ENCODE results near the gene CXorf58. TPM values are rescaled to one million over a fixed set of nuclear protein-coding genes. Genes with fewer than 3 reads are reported as not detected.

Gene CXorf58
- total and polyA plus RNA-seq, 2 of the 8 experiments (the other 6 are each of a cell fraction or from before 2014, with no cell fraction given), result 0.05 TPM; not detected in 1

GRCh38 chrX:23907111-23907497 lies 702 bp upstream of the CXorf58 start:
- H4K8ac ChIP-seq (ENCODE audit: extremely low read depth, insufficient read depth, low read length), result no peak overlapping the region
- H3K36me3 ChIP-seq (ENCODE audit: control insufficient read depth in 2 of 4, insufficient read depth in 4 of 4, low read length in 3 of 4), result no peaks in the 10 kb centered on the region
- H2BK20ac ChIP-seq (ENCODE audit: low read length), result no peak overlapping the region
- H2BK12ac ChIP-seq (ENCODE audit: low read depth, low read length), result no peak overlapping the region
- H3K27ac ChIP-seq (ENCODE audit: low read depth, low read length), result peak overlapping the region; percentile 45; the same call in 1 of the 2 replicates
- DNase-seq (ENCODE audit: low read depth in 1 of 2, low spot score in 2 of 2) (no peak), FAIRE-seq (no peak)
- no peak overlapping the region for H4K91ac ChIP-seq (replicated peaks; ENCODE audit: insufficient read length, low read length)
- H2AFZ ChIP-seq (ENCODE audit: low read length), result no peak overlapping the region
- H3K4me3 ChIP-seq (ENCODE audit: extremely low read depth in 1 of 4, insufficient read depth in 2 of 4, low read depth in 3 of 4, low read length in 4 of 4), result peak overlapping the region; percentile 58 to 90 (median 64)
- H2BK5ac ChIP-seq (ENCODE audit: low read depth, low read length), result peak overlapping the region; percentile 44; the same call in 1 of the 2 replicates
- H3K23me2 ChIP-seq (ENCODE audit: low read depth, low read length), result no peaks in the 10 kb centered on the region
- H3K79me2 ChIP-seq (ENCODE audit: control insufficient read depth in 1 of 2, insufficient read depth in 2 of 2, low read length in 2 of 2), result peaks cover 0 to 15% of the 10 kb centered on the region in 2 experiments; a peak in 2 of 4 replicates
- H3K9ac ChIP-seq (replicated peaks in 1 of 4; ENCODE audit: extremely low read depth in 1 of 4, low read depth in 3 of 4, low read length in 3 of 4), result peak overlapping the region; percentile 15 to 71 (median 50); a peak in 6 of 7 replicates
- H3K4me2 ChIP-seq (ENCODE audit: insufficient read depth in 1 of 2, low read depth in 2 of 2, low read length in 2 of 2), result peak overlapping the region; percentile 48 to 57
- no peak overlapping the region for H2BK120ac ChIP-seq (replicated peaks; ENCODE audit: low read depth, low read length)
- H3K14ac ChIP-seq (ENCODE audit: insufficient read length), result no peak overlapping the region
- no peak overlapping the region for H3K4ac ChIP-seq (replicated peaks; ENCODE audit: insufficient read length, low read depth, low read length)
- 1% methylated on average over 9 of the region's 12 CpGs; no CpG with 5 or more reads in 1 of the 2 experiments for WGBS, 2 experiments (ENCODE audit: extremely low coverage in 1 of 2, insufficient coverage in 1 of 2, insufficient read length in 1 of 2, insufficient replicate concordance in 2 of 2, low coverage in 1 of 2, low lambda C conversion rate in 2 of 2, missing lambda C conversion rate in 1 of 2)
- H2BK15ac ChIP-seq (ENCODE audit: low read length), result no peak overlapping the region
- no peaks in the 10 kb centered on the region for H3K79me1 ChIP-seq (ENCODE audit: low read depth, low read length)
- CTCF ChIA-PET (ENCODE audit: partially characterized antibody), result interaction anchor here (0.7 to 1.1 kb wide), 3 partner anchors 18 to 150 kb away, joined by 3 read pairs; no protein-coding TSS in a partner anchor
- POLR2A ChIA-PET (ENCODE audit: partially characterized antibody), result interaction anchor here (1.0 to 3.3 kb wide), 7 partner anchors 16 to 583 kb away, joined by 3 to 16 read pairs (median 4); partner anchors contain the start of genes ACOT9, EIF2S3 and SAT1
- peak overlapping the region; percentile 48; the same call in 1 of the 2 replicates for H3K18ac ChIP-seq (ENCODE audit: extremely low read depth, low read length)
- no peak overlapping the region for H3K23ac ChIP-seq (ENCODE audit: insufficient read length)
- no peaks in the 10 kb centered on the region for H4K20me1 ChIP-seq (replicated peaks in 1 of 2; ENCODE audit: control insufficient read depth in 1 of 2, insufficient read depth in 2 of 2, low read length in 2 of 2)
- H3K9me3 ChIP-seq (ENCODE audit: insufficient read depth in 2 of 2, low read depth in 1 of 2, low read length in 1 of 2), result no peaks in the 10 kb centered on the region
- H3K4me1 ChIP-seq (replicated peaks in 1 of 4; ENCODE audit: control insufficient read depth in 3 of 4, insufficient read depth in 4 of 4, low read length in 3 of 4), result peaks cover 0 to 4% (median under 1%) of the 10 kb centered on the region in 4 experiments; a peak in 2 of 7 replicates
- peak overlapping the region; percentile 30 for H3K56ac ChIP-seq (replicated peaks; ENCODE audit: insufficient read length, low read depth, low read length)
- peak overlapping the region; percentile 91 for H4K5ac ChIP-seq (ENCODE audit: insufficient read length, low read depth, low read length)
- no peaks in the 10 kb centered on the region for H3K27me3 ChIP-seq (replicated peaks in 1 of 4; ENCODE audit: control insufficient read depth in 3 of 4, extremely low read depth in 1 of 4, insufficient read depth in 3 of 4, low read length in 3 of 4)
- H2AK5ac ChIP-seq (ENCODE audit: low read depth, low read length), result no peak overlapping the region
- no peak for TF ChIP-seq JUN (IDR thresholded peaks at IDR 0.05; ENCODE audit: low read depth, low read length)
- no peak for TF ChIP-seq SIN3A (conservative IDR thresholded peaks at IDR 0.05 in 1 of 2, IDR thresholded peaks at IDR 0.05 in 1 of 2; ENCODE audit: low read depth in 1 of 2, low read length in 2 of 2)
- TF ChIP-seq E2F6 (IDR thresholded peaks at IDR 0.05), result no peak
